ENCODE data around the gene PRR14L.

DNA sequence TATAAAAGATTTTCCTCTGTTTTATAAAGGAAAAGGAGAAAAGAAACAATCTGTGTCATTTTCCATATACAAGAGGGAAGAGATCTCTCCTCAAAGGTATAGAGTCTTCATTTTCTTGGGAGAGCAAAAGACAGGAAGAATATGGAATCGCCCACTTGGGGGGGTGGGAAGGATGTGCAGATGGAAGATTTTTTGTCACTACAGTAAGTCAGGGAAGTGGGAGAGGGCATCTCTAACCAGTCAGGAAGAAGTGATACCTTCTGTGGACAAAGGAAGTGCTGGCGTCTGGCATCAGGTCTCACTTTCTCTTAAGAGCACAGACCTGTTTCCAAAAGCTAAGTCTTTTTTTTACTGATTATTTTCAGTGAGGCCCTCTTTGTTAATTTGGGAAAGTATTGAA is 1.4 kb downstream of the PRR14L start:
- TF ChIP-seq POLR2AphosphoS5 (IDR thresholded peaks at IDR 0.05) (no peak), POLR2A (IDR thresholded peaks at IDR 0.05) (no peak)
- TF ChIP-seq, protein P1, sequence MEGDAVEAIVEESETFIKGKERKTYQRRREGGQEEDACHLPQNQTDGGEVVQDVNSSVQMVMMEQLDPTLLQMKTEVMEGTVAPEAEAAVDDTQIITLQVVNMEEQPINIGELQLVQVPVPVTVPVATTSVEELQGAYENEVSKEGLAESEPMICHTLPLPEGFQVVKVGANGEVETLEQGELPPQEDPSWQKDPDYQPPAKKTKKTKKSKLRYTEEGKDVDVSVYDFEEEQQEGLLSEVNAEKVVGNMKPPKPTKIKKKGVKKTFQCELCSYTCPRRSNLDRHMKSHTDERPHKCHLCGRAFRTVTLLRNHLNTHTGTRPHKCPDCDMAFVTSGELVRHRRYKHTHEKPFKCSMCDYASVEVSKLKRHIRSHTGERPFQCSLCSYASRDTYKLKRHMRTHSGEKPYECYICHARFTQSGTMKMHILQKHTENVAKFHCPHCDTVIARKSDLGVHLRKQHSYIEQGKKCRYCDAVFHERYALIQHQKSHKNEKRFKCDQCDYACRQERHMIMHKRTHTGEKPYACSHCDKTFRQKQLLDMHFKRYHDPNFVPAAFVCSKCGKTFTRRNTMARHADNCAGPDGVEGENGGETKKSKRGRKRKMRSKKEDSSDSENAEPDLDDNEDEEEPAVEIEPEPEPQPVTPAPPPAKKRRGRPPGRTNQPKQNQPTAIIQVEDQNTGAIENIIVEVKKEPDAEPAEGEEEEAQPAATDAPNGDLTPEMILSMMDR (IDR thresholded peaks at IDR 0.05): no peak
